SK-N-SH (cell line): ENCODE results near the gene PTPRC. TPM values are rescaled to one million over a fixed set of nuclear protein-coding genes. Genes with fewer than 3 reads are reported as not detected.

Source experiments
- CTCF ChIA-PET: fragments of 300-600, 350-600 bp; formaldehyde crosslinking; extraction: SDS; loops from one replicate; lab custom pipeline; 2021; lab: Yijun Ruan, JAX
- POLR2A ChIA-PET: fragments of 350-600 bp; sonication (Branson Sonifier 250); formaldehyde crosslinking; extraction: SDS; loops from one replicate; lab custom pipeline; 2020; ENCODE audit warnings: antibody characterized with exemption, inconsistent platforms; lab: Yijun Ruan, JAX
- DNase-seq: peaks from one replicate; pipeline ENCODE4 v3.0.0; 2012
- H2AFZ ChIP-seq: fragments of 200-600 bp; sonication (generic); 2 replicates; pipeline ENCODE4 v1.8.1; 2016; ENCODE audit warnings: antibody characterized with exemption, mild to moderate bottlenecking, low read depth
- H3F3A ChIP-seq: fragments of 200-600 bp; sonication (generic); replicated peaks from 2 replicates; pipeline ENCODE3; 2016; ENCODE audit warnings: antibody characterized with exemption, mild to moderate bottlenecking; ENCODE audit not compliant: insufficient read depth
- H3K27ac ChIP-seq, 2 experiments: fragments of 200-500 bp in 1 of 2; fragments of 200-600 bp in 1 of 2; sonication (Bioruptor generic) in 1 of 2; sonication (generic), shearing (Covaris generic) in 1 of 2; 2 replicates each; pipeline versions ENCODE4 v1.5.1 to v1.6.1; 2014 to 2016; ENCODE audit warnings: low read depth in 2 of 2, inconsistent platforms in 1 of 2, low read length in 1 of 2, mild to moderate bottlenecking in 1 of 2, mixed read lengths in 1 of 2
- H3K27me3 ChIP-seq: fragments of 200-600 bp; sonication (generic), shearing (Covaris generic); 2 replicates; pipeline ENCODE4 v1.6.1; 2016; ENCODE audit warnings: mixed run types; ENCODE audit not compliant: insufficient read depth
- H3K36me3 ChIP-seq, 2 experiments: fragments of 200-500 bp in 1 of 2; fragments of 200-600 bp in 1 of 2; sonication (Bioruptor generic) in 1 of 2; sonication (generic) in 1 of 2; replicated peaks in 1 of 2; 2 replicates each; pipeline versions ENCODE3 to v1.5.1; 2014 to 2016; ENCODE audit warnings: low read length in 1 of 2, mild to moderate bottlenecking in 1 of 2; ENCODE audit not compliant: insufficient read depth in 2 of 2, control insufficient read depth in 1 of 2
- H3K4me1 ChIP-seq, 2 experiments: fragments of 200-500 bp in 1 of 2; fragments of 200-600 bp in 1 of 2; sonication (Bioruptor generic) in 1 of 2; sonication (generic), shearing (Covaris generic) in 1 of 2; 2 replicates each; pipeline versions ENCODE4 v1.5.1 to v1.6.1; 2014 to 2016; ENCODE audit warnings: low read depth in 1 of 2, low read length in 1 of 2, mixed run types in 1 of 2; ENCODE audit not compliant: insufficient read depth in 2 of 2, control insufficient read depth in 1 of 2
- H3K4me2 ChIP-seq: fragments of 200-600 bp; sonication (generic), shearing (Covaris generic); 2 replicates; pipeline ENCODE4 v1.6.1; 2017; ENCODE audit warnings: mixed run types
- H3K4me3 ChIP-seq, 2 experiments: fragments of 200-500 bp in 1 of 2; fragments of 200-600 bp in 1 of 2; sonication (Bioruptor generic) in 1 of 2; sonication (generic), shearing (Covaris generic) in 1 of 2; 2 replicates each; pipeline versions ENCODE4 v1.5.1 to v1.8.1; 2014 to 2016; ENCODE audit warnings: low read depth in 2 of 2, inconsistent platforms in 1 of 2, low read length in 1 of 2, mild to moderate bottlenecking in 1 of 2, mixed read lengths in 1 of 2, moderate library complexity in 1 of 2
- H3K79me2 ChIP-seq: fragments of 200-600 bp; sonication (generic); 2 replicates; pipeline ENCODE4 v1.8.1; 2017; ENCODE audit warnings: mild to moderate bottlenecking; ENCODE audit not compliant: insufficient read depth
- H3K9ac ChIP-seq: fragments of 200-600 bp; sonication (generic); 2 replicates; pipeline ENCODE4 v1.6.1; 2017; ENCODE audit warnings: mixed run types
- H3K9me2 ChIP-seq: fragments of 200-600 bp; sonication (generic); 2 replicates; pipeline ENCODE4 v1.6.1; 2017; ENCODE audit warnings: mixed run types
- H3K9me3 ChIP-seq: fragments of 200-600 bp; sonication (generic); 2 replicates; pipeline ENCODE4 v1.6.1; 2017; ENCODE audit warnings: mixed run types, mild to moderate bottlenecking, moderate library complexity
- H4K20me1 ChIP-seq: fragments of 200-600 bp; sonication (generic); 2 replicates; pipeline ENCODE4 v1.6.1; 2017; ENCODE audit warnings: mild to moderate bottlenecking, mixed run types; ENCODE audit not compliant: insufficient read depth
- CTCF ChIP-seq: fragments of 200-600 bp; sonication (generic); IDR thresholded peaks from 2 replicates; pipeline ENCODE4 v1.6.1; 2017; ENCODE audit warnings: antibody characterized with exemption, mild to moderate bottlenecking, moderate library complexity
- EP300 ChIP-seq, 2 experiments: IDR thresholded peaks; 2 replicates each; pipeline versions ENCODE4 v1.4.0 to v1.6.1; 2012; ENCODE audit warnings: borderline replicate concordance in 1 of 2, low read depth in 1 of 2, low read length in 1 of 2
- EZH2phosphoT487 ChIP-seq: fragments of 200-600 bp; sonication (generic); IDR thresholded peaks from 2 replicates; pipeline ENCODE4 v1.6.1; 2017; ENCODE audit warnings: low read depth, mixed run types, mild to moderate bottlenecking, antibody characterized with exemption, moderate library complexity, borderline replicate concordance
- FOXJ3 ChIP-seq: sonication (generic); formaldehyde crosslinking; IDR thresholded peaks from 2 replicates; pipeline ENCODE4 v1.5.1; 2020; ENCODE audit warnings: mild to moderate bottlenecking, missing genetic modification reagents
- FOXM1 ChIP-seq: IDR thresholded peaks from 2 replicates; pipeline ENCODE4 v1.4.0; 2012; ENCODE audit warnings: low read depth, mild to moderate bottlenecking
- GABPA ChIP-seq: IDR thresholded peaks from 2 replicates; pipeline ENCODE4 v1.4.0; 2012; ENCODE audit warnings: low read depth, mild to moderate bottlenecking
- MAX ChIP-seq: IDR thresholded peaks from 2 replicates; pipeline ENCODE4 v1.4.0; 2012; ENCODE audit warnings: low read depth
- NRF1 ChIP-seq: IDR thresholded peaks from 2 replicates; pipeline ENCODE4 v1.6.1; 2012; ENCODE audit warnings: low read depth, mild to moderate bottlenecking, low read length
- REST ChIP-seq: IDR thresholded peaks from 2 replicates; pipeline ENCODE4 v1.6.1; 2012; ENCODE audit warnings: mild to moderate bottlenecking, low read depth, low read length, moderate library complexity
- RFX5 ChIP-seq: IDR thresholded peaks from 2 replicates; pipeline ENCODE4 v1.6.1; 2012; ENCODE audit warnings: mild to moderate bottlenecking, improper control_type of control experiment, low read length
- SMC3 ChIP-seq: IDR thresholded peaks from 2 replicates; pipeline ENCODE4 v1.6.1; 2012; ENCODE audit warnings: low read depth, low read length, improper control_type of control experiment
- TAF1 ChIP-seq: IDR thresholded peaks from 2 replicates; pipeline ENCODE4 v1.6.1; 2012; ENCODE audit warnings: low read depth, mild to moderate bottlenecking, low read length, moderate library complexity, borderline replicate concordance
- TCF12 ChIP-seq: IDR thresholded peaks from 2 replicates; pipeline ENCODE4 v1.4.0; 2012
- WGBS: methylation state at CpG from one replicate; pipeline ENCODE4 v1.1.6; 2017; ENCODE audit warnings: low lambda C conversion rate; 5-methylcytosine and 5-hydroxymethylcytosine counted together
- polyA plus RNA-seq, 3 experiments: library from polyadenylated mRNA; depleted of rRNA; stranded (reverse); fragments of >200 nt; gene quantifications; 2 replicates each; pipeline ENCODE4 v1.2.3, GENCODE V29; 2012
- TF ChIP-seq, protein P1 (sequence below): IDR thresholded peaks from 2 replicates; pipeline ENCODE4; 2012
- TF ChIP-seq, protein P2 (sequence below): fragments of 150-350 bp; IDR thresholded peaks from 2 replicates; pipeline ENCODE4 v1.6.1; 2016; ENCODE audit warnings: mild to moderate bottlenecking, low read depth, low read length

PTPRC gene
- polyA plus RNA-seq, 1 of the 3 experiments (the other 2 are of a cell fraction), result 0.03 TPM

GRCh38 chr1:198669023-198669698 lies 30.3 kb downstream of the PTPRC start (continued):
- TF ChIP-seq CTCF (no peak), NRF1 (no peak), EZH2phosphoT487 (no peak), FOXJ3 (CRISPR knock-in tag) (no peak), SMC3 (no peak), TAF1 (no peak), MAX (peak; percentile 59; the same call in 1 of the 2 replicates), GABPA (no peak), RFX5 (no peak), REST (peak; percentile 43; the same call in 1 of the 2 replicates), TCF12 (peak; percentile 100), EP300 (IDR thresholded peaks at IDR 0.05; ENCODE audit: borderline replicate concordance in 1 of 2, low read depth in 1 of 2, low read length in 1 of 2) (peak; percentile 64 to 100)
- TF ChIP-seq, protein P1, sequence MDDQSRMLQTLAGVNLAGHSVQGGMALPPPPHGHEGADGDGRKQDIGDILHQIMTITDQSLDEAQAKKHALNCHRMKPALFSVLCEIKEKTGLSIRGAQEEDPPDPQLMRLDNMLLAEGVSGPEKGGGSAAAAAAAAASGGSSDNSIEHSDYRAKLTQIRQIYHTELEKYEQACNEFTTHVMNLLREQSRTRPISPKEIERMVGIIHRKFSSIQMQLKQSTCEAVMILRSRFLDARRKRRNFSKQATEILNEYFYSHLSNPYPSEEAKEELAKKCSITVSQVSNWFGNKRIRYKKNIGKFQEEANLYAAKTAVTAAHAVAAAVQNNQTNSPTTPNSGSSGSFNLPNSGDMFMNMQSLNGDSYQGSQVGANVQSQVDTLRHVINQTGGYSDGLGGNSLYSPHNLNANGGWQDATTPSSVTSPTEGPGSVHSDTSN, result peak; percentile 98

DNA sequence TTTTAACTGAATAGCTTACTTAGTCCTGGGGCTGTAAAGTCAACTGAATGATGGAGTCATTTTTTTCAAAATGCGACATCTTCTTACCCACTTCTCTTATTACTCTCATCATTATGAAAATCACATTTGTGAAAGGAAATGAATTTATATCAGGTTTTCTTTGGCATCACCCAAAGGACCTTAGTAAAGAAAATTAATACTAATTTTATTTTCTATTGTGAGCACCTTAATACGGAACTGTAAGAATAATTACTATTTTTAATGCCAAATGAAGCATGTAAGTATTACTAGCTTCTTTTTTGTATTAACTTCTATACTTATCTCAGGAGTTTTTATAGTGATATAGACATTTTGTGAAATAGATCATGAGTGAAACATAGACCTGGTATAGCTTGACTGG lies 30.9 kb downstream of the PTPRC start:
- DNase-seq, result no peak
- peak overlapping the region; percentile 83 to 88; a peak in 3 of 4 replicates for H3K27ac ChIP-seq
- no peaks in the 10 kb centered on the region for H3K27me3 ChIP-seq
- 0 out of 2 replicates have a peak overlapping the region, but pooled peaks have one; percentile 32 for H3K9ac ChIP-seq
- peaks cover 44% of the 10 kb centered on the region for H3F3A ChIP-seq
- H3K4me1 ChIP-seq, result peaks cover 11 to 38% of the 10 kb centered on the region in 2 experiments; a peak in 3 of 4 replicates
- H4K20me1 ChIP-seq, result no peaks in the 10 kb centered on the region
- CTCF ChIA-PET, result interaction anchor here (0.7 to 0.9 kb wide), 2 partner anchors 16 to 546 kb away, joined by 3 read pairs; no protein-coding TSS in a partner anchor
- no peaks in the 10 kb centered on the region for H3K36me3 ChIP-seq
- no peaks in the 10 kb centered on the region for H3K9me3 ChIP-seq
- H3K79me2 ChIP-seq, result no peaks in the 10 kb centered on the region
- no peak overlapping the region for H3K4me3 ChIP-seq
- 89% methylated on average over 2 of the region's 2 CpGs for WGBS
- no peak overlapping the region for H2AFZ ChIP-seq
- POLR2A ChIA-PET, result no interaction called here
- TF ChIP-seq, protein P2, sequence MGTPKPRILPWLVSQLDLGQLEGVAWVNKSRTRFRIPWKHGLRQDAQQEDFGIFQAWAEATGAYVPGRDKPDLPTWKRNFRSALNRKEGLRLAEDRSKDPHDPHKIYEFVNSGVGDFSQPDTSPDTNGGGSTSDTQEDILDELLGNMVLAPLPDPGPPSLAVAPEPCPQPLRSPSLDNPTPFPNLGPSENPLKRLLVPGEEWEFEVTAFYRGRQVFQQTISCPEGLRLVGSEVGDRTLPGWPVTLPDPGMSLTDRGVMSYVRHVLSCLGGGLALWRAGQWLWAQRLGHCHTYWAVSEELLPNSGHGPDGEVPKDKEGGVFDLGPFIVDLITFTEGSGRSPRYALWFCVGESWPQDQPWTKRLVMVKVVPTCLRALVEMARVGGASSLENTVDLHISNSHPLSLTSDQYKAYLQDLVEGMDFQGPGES, result no peak
- TF ChIP-seq RFX5, result no peak
- TF ChIP-seq, protein P1, result no peak
- no peak for TF ChIP-seq FOXM1
- H3K9me2 ChIP-seq, result no peaks in the 10 kb centered on the region
- no peak overlapping the region for H3K4me2 ChIP-seq
